DND-41 (cell line): Measurements from ENCODE around the gene MICU1.

Experiments
- EZH2 ChIP-seq: IDR thresholded peaks from 3 replicates; pipeline ENCODE4 v1.6.1; 2012; ENCODE audit warnings: borderline replicate concordance, low read depth, mild to moderate bottlenecking, moderate library complexity, low read length, inconsistent platforms; ENCODE audit not compliant: severe bottlenecking
- TF ChIP-seq, protein P1 (sequence below): IDR thresholded peaks from 2 replicates; pipeline ENCODE4 v1.5.1; 2012; ENCODE audit warnings: borderline replicate concordance, low read length, moderate library complexity, mild to moderate bottlenecking; ENCODE audit not compliant: poor library complexity, severe bottlenecking; ENCODE audit errors: extremely low read depth

DNA sequence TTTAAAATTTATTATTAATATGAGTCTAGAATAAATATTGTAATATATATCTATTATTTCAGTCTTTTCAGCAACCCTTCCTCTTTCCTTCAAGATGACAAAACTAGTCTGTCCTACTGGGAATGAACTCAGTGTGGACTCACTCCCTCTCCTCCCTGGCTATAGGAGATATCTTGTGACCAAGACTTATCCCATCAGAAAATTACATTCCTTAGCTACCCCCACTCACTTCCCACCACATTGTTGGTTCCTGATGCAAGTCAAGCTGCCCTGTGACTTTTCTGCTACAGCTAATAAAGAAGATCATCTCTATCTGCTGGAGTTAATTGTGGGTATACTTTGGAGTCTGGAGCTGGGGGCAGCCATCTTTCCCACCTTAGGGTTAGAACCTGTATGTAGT, 38.1 kb upstream of the MICU1 start:
- TF ChIP-seq EZH2: no peak
- TF ChIP-seq, protein P1, sequence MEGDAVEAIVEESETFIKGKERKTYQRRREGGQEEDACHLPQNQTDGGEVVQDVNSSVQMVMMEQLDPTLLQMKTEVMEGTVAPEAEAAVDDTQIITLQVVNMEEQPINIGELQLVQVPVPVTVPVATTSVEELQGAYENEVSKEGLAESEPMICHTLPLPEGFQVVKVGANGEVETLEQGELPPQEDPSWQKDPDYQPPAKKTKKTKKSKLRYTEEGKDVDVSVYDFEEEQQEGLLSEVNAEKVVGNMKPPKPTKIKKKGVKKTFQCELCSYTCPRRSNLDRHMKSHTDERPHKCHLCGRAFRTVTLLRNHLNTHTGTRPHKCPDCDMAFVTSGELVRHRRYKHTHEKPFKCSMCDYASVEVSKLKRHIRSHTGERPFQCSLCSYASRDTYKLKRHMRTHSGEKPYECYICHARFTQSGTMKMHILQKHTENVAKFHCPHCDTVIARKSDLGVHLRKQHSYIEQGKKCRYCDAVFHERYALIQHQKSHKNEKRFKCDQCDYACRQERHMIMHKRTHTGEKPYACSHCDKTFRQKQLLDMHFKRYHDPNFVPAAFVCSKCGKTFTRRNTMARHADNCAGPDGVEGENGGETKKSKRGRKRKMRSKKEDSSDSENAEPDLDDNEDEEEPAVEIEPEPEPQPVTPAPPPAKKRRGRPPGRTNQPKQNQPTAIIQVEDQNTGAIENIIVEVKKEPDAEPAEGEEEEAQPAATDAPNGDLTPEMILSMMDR: no peak
